Measurements from ENCODE around the gene TCHHL1. TPM values are rescaled to one million over a fixed set of nuclear protein-coding genes. Genes with fewer than 3 reads are reported as not detected.

TCHHL1 gene
- total and polyA plus RNA-seq, 11 donors = not detected

DNA sequence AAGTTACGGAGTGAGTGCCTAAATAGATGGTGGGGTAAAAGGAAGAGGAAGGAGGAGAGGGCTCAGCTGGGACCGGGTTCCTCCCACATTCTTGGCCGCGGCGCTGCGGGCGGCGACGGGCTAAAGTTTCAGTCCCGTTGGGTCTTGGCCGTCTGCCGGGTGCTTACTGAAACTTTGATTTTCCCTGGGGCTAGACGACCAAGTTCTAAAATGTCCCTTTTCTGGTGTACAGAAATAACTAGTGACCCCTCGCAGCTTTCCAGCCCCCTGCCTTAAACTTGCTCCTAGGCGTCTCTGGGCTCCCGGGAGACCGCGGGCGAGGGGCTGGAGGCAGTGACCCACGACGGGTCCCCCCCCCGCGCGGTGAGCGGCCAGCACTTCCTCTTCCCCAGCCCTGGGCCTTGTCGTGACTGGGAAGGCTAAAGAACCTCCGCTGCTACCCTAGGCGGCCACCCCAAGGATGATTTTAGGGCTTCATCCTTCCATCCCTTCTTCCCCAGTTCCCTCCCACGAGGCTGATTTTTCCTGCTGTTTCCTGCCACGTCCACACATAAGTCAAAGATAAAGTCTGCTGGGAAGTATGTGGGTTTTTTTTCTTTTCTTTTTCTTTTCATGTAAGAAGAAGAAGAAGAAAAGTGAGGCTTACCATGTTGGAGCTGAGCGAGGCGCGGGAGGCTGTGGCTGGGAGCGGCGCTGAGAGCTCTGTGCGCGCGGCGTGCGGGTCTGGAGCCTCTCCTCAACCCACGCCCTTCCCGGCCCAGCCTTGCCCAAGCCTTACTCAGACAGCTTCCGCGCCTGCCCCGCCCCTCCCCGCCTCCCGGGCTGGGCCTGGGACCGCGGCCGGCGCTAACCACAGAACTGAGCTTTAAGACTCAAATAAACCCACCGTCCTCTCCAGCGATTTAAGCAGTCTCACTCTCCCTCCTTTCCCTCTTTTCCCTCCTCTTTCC is 52.3 kb downstream of the TCHHL1 start, which contains the start of gene S100A11:
Gene S100A11, minus strand, starts transcription at position 738 of the 950 bp plus-strand sequence. Its CDS starts 89 bp downstream, at position 649.
- no peaks in the 10 kb centered on the region for H3K27me3 ChIP-seq
- intact Hi-C loops (cut with DNase I) = no loop called here
- H3K36me3 ChIP-seq = peaks cover 0 to 30% (median 25%) of the 10 kb centered on the region in 9 donors
- DNase-seq (peak; percentile 92 to 95 (median 94)), ATAC-seq (peak; percentile 90 to 97 (median 96))
- 1% methylated on average over 52 to 53 of the region's 53 CpGs for WGBS, 4 donors
- H3K4me1 ChIP-seq = peaks cover 0 to 65% (median 16%) of the 10 kb centered on the region in 12 donors
- peak within 1 kb of the TSS; percentile 85 to 98 (median 94) for H3K27ac ChIP-seq
- H3K4me3 ChIP-seq = peak within 1 kb of the TSS; percentile 44 to 93 (median 69)
- TF ChIP-seq CTCF (IDR thresholded peaks at IDR 0.05) (no peak), POLR2A (IDR thresholded peaks at IDR 0.05) (peak; percentile 21 to 94)
- no peaks in the 10 kb centered on the region for H3K9me3 ChIP-seq

DNA sequence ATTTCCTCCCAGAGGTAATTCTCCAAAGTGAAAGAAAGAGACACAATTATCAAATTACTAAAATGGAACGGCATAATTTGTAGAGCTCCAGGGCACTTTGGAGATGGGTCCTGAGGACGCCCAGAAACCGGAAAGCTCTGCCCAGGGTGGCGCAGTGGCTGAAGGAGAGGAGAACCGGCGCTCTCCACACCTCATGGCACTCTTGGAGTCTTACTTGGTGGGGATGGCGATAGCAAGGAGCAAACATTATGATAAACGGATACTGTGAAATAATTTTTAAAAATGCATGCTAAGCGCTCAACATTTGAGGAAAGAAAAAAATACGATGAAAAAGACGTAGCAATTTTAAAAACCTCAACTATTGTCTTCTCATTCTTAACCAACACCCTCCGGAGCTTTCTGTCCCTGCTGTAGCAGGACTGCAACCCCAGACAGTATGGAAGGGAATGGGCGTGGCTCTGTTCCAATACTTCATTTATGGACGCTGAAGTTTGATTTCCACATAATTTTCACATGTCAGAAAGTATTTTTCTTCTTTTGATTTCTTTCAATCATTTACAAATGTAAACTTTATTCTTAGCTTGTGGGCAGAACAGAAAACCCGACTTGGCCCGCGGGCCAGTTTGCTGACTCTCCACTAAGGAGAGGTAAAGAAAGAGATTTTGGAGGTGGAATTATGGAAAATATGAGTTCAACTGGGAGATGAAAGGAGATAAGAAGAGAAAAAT is 53.2 kb downstream of the TCHHL1 start:
- Histone ChIP-seq H3K4me3 (peak overlapping the region; percentile 44 to 93 (median 69)), H3K27ac (peak overlapping the region; percentile 85 to 98 (median 94)), H3K9me3 (no peaks in the 10 kb centered on the region), H3K27me3 (no peaks in the 10 kb centered on the region), H3K4me1 (peaks cover 0 to 70% (median 16%) of the 10 kb centered on the region in 12 donors), H3K36me3 (peaks cover 0 to 38% (median 34%) of the 10 kb centered on the region in 9 donors)
- no peak for DNase-seq
- 33 to 36% (median 35%) methylated on average over 17 of the region's 17 CpGs for WGBS, 4 donors
- no peak for ATAC-seq
- TF ChIP-seq CTCF (IDR thresholded peaks at IDR 0.05) (no peak), POLR2A (IDR thresholded peaks at IDR 0.05) (no peak)
- intact Hi-C loops (cut with DNase I) = no loop called here

DNA sequence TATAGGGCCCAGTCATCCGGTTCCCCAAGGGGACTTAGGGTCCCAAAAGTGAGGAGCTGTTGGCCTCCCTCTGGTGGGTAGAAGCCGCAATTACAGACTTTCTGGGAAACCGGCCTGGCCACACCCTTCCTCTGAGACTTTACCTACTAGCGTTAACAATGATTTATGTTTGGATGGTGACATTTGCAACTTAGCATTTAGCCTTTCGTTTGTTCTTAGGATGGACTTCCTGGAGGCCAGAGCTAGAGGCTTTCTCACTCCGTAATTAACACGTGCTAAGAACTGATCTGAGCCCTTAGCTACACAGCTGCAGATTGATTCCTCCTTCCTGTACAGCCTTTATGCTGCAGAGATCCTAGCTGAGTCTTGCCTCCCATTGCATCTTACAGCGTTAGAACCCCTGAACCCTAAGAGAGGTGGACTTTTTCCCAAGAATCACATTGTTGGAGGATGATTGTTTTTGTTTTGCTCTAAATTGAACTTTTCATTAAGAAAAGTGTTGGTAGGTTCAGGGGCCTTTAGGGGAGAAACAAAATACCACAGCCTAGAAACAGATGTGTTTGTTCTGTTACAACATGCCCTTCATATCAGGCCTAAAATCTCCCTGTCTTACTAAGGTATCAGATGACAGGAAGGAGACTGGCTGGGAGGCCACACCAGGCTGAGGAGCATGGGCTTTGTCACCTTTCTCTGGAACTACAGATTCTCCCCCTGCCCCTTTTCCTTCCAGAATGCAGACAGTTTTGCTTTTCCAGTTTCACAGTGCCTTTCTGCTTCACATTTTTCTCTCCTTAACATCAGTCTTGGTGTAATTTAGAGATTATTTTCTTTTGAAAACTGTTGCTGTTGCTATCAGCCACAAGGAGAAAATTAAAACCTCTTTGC is 54.0 kb downstream of the TCHHL1 start:
- 23 to 33% (median 26%) methylated on average over 8 of the region's 8 CpGs for WGBS, 4 donors
- peak in 3 of 5 donors; percentile 40 to 52 (median 42) for DNase-seq
- peak overlapping the region; percentile 44 to 93 (median 69) for H3K4me3 ChIP-seq
- H3K27me3 ChIP-seq = no peaks in the 10 kb centered on the region
- peak overlapping the region in 11 of 12 donors; percentile 85 to 98 (median 94) for H3K27ac ChIP-seq
- intact Hi-C loops (cut with DNase I) = no loop called here
- H3K4me1 ChIP-seq = peaks cover 0 to 70% (median 16%) of the 10 kb centered on the region in 12 donors
- H3K9me3 ChIP-seq = no peaks in the 10 kb centered on the region
- peaks cover 0 to 44% (median 37%) of the 10 kb centered on the region in 9 donors for H3K36me3 ChIP-seq
- peak in 3 of 4 donors; percentile 18 to 41 (median 28) for ATAC-seq
- peak; percentile 54 to 76 (median 64) for TF ChIP-seq CTCF (IDR thresholded peaks at IDR 0.05)
- TF ChIP-seq POLR2A (IDR thresholded peaks at IDR 0.05) = no peak

Data from heart left ventricle (tissue), 16 donors.